ENCODE data around the gene LPP.

DNA sequence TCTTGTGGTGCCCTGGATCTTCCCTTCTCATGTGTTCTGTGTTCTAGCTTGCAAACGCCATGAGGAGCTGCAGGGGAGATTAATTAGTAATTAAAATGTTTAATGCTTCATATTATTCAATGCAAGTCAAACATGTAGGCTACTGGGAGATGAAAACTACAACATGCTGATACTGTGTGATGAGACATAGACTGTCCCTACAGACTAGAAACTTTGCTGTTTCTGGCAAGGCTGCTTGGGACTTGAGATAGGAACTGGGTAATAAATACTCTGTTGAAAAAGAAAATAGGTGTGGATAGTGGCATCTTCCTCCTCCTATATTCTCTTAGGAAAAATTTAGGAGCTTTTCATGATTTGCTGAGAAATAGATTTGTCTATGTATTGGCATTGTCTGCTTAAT is 379.2 kb downstream of the LPP start:
- TF ChIP-seq CTCF (IDR thresholded peaks at IDR 0.05; ENCODE audit: low read length) = no peak
- TF ChIP-seq EZH2 (optimal IDR thresholded peaks at IDR 0.05; ENCODE audit: low read depth, low read length) = no peak

Measured in MM.1S (cell line).